Neural crest cell (in vitro differentiated cells): ENCODE measurements around the gene PLIN4. TPM values are rescaled to one million over a fixed set of nuclear protein-coding genes. Genes with fewer than 3 reads are reported as not detected.
"Not testable (repeated sequence)": the region's sequence is repeated elsewhere in the genome, so short reads cannot be mapped to it uniquely, and the experiment has no call there.

Source experiments
- DNase-seq: peaks from one replicate; pipeline ENCODE4 v3.0.0; 2021; ENCODE audit warnings: low read depth, mixed read lengths, low spot score
- H3K27ac Mint-ChIP-seq: one replicate; pipeline ENCODE4 v1.8.0; 2021; ENCODE audit warnings: mild to moderate bottlenecking, mixed read lengths; ENCODE audit not compliant: unreplicated experiment
- H3K27me3 Mint-ChIP-seq: 2 replicates; pipeline ENCODE4 v1.8.0; 2021; ENCODE audit warnings: low read depth, mild to moderate bottlenecking, mixed read lengths
- H3K36me3 Mint-ChIP-seq: 2 replicates; pipeline ENCODE4 v1.8.0; 2021; ENCODE audit warnings: low read depth, mild to moderate bottlenecking, mixed read lengths
- H3K4me1 Mint-ChIP-seq: 2 replicates; pipeline ENCODE4 v1.8.0; 2021; ENCODE audit warnings: mixed read lengths
- H3K4me3 Mint-ChIP-seq: one replicate; pipeline ENCODE4 v1.8.0; 2021; ENCODE audit warnings: mild to moderate bottlenecking, mixed read lengths
- H3K9me3 Mint-ChIP-seq: 2 replicates; pipeline ENCODE4 v1.8.0; 2021; ENCODE audit warnings: mixed read lengths
- total RNA-seq: library from RNA; stranded (reverse); gene quantifications from 2 replicates; pipeline ENCODE4 v1.2.1, GENCODE V29; 2021
- TF ChIP-seq, protein P1 (sequence below): fragments of 200-600 bp; sonication (generic); conservative IDR thresholded peaks from 2 replicates; pipeline ENCODE4 v1.5.0; 2021; ENCODE audit warnings: antibody characterized with exemption, mild to moderate bottlenecking

PLIN4 gene
- total RNA-seq, 1 donor from 2014 or later: 0.47 TPM

DNA sequence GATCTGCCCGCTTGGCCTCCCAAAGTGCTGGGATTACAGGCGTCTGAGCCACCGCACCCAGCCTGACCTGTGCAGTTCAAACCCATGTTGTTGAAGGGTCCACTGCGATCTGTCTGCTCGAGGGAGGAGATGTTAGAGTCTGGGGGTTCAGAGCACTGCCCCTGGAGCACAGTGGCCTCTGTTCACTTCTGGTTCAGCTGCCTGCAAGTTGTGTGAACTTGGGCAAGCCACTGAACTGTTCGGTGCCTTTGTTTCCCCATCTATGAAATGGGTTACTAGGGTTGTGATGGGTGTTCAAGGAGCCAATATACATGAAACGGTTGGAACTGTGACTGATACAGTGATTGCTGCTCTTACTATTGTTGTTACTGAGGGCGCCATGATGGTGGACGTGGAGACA is 15.0 kb upstream of the PLIN4 start:
- TF ChIP-seq, protein P1, sequence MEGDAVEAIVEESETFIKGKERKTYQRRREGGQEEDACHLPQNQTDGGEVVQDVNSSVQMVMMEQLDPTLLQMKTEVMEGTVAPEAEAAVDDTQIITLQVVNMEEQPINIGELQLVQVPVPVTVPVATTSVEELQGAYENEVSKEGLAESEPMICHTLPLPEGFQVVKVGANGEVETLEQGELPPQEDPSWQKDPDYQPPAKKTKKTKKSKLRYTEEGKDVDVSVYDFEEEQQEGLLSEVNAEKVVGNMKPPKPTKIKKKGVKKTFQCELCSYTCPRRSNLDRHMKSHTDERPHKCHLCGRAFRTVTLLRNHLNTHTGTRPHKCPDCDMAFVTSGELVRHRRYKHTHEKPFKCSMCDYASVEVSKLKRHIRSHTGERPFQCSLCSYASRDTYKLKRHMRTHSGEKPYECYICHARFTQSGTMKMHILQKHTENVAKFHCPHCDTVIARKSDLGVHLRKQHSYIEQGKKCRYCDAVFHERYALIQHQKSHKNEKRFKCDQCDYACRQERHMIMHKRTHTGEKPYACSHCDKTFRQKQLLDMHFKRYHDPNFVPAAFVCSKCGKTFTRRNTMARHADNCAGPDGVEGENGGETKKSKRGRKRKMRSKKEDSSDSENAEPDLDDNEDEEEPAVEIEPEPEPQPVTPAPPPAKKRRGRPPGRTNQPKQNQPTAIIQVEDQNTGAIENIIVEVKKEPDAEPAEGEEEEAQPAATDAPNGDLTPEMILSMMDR: no peak
- DNase-seq: no peak
- Mint-ChIP-seq H3K4me1 (peaks cover 5% of the 10 kb centered on the region), H3K4me3 (peak overlapping the region; percentile 0), H3K36me3 (no peaks in the 10 kb centered on the region), H3K9me3 (no peaks in the 10 kb centered on the region), H3K27me3 (peaks cover 2% of the 10 kb centered on the region), H3K27ac (no peak overlapping the region)

DNA sequence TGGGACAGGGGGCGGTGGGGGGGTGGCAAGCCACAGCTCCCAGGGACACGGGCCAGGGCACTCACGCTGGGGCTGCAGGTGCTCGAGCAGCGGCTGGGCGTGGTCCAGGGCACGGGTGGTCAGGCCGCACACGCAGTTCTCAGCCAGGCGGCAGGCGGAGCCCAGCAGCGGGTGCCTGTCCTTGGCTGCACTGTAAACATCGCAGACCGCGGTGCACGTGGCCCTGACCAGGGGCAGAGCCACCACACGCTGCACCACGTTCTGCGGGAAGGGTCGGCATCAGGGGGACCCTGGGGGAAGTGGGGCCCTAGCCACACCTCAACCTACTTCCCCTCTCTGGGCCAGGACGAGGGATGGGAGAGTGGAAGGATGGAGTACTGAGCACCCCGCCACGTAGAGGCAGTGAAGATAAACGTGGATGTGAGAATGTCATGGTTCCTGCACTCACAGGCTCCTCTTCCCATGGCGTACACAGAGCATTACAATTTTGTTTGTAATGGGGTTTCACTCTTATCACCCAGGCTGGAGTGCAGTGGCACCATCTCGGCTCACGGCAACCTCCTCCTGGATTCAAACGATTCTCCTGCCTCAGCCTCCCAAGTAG is 13.4 kb upstream of the PLIN4 start:
- no peak for DNase-seq
- H3K4me1 Mint-ChIP-seq: peaks cover 5% of the 10 kb centered on the region
- H3K9me3 Mint-ChIP-seq: no peaks in the 10 kb centered on the region
- peaks cover 2% of the 10 kb centered on the region for H3K27me3 Mint-ChIP-seq
- H3K36me3 Mint-ChIP-seq: no peaks in the 10 kb centered on the region
- H3K27ac Mint-ChIP-seq: no peak overlapping the region
- TF ChIP-seq, protein P1: no peak
- H3K4me3 Mint-ChIP-seq: no peak overlapping the region

DNA sequence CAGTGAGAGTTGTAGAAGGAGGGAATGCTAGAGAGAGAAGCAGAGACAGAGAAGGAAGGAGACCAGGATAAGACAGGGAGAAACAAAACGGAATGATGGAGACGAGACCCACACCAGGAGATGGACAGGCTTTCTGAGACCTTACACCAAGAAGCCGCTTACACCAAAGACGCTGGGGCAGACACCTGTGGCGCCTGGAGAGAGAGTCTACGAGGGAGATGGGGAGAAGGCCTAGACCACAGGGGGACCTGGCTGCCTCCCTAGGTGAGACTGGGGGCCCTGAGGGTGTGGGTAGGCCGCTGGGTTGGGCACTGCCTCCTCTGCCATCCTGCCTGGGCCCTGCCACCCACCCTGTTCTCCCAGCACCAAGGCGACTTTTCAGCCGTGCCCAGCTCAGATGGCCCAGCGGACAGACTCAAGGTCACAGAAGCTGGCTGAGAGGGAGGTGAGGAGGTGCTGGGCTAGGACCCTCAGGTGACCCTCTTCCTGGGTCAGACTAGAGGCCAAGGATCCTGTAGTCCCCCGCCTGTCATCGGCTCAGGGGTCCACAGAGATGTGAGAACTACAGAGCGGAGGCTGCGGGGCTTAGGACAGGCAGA is 11.7 kb upstream of the PLIN4 start:
- H3K4me1 Mint-ChIP-seq: no peaks in the 10 kb centered on the region
- peaks cover 2% of the 10 kb centered on the region for H3K27me3 Mint-ChIP-seq
- no peak overlapping the region for H3K27ac Mint-ChIP-seq
- H3K9me3 Mint-ChIP-seq: no peaks in the 10 kb centered on the region
- no peak overlapping the region for H3K4me3 Mint-ChIP-seq
- DNase-seq: no peak
- H3K36me3 Mint-ChIP-seq: no peaks in the 10 kb centered on the region
- TF ChIP-seq, protein P1: no peak

DNA sequence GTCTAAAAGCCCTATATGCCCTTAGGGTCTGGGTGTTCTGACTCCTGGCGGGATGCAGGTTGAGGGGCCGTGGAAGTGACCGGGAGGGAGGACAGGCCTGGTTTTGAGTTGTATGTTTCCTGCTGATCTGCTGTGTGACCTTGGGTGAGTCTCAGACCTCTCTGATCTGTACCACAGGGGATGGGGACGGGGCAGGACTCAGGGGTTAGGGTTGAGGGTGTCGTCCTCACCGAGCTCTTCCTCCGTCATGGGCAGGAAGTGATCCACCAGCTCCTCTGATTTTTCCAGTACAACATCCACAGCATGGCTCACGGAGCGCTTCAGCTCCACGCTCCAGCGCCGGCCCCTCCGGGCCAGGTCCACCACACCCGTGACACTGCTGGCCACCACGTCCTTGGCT is 10.6 kb upstream of the PLIN4 start:
- Mint-ChIP-seq H3K27me3 (peaks cover 2% of the 10 kb centered on the region), H3K36me3 (no peaks in the 10 kb centered on the region), H3K9me3 (no peaks in the 10 kb centered on the region), H3K4me1 (no peaks in the 10 kb centered on the region), H3K27ac (no peak overlapping the region), H3K4me3 (no peak overlapping the region)
- no peak for DNase-seq
- TF ChIP-seq, protein P1: no peak

DNA sequence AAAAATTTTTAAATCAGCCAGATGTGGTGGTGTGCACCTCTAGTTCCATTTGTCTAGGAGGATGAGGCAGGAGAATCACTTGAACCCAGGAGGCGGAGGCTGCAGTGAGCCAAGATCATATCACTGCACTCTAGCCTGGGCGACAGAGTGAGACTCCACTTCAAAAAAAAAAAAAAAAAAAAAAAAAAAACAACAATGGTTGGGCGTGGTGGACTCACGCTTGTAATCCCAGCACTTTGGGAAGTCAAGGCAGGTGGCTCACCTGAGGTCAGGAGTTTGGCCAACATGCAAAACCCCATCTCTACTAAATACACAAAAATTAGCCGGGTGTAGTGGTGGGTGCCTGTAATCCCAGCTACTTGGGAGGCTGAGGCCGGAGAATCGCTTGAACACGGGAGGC is 9.1 kb upstream of the PLIN4 start:
- not testable (repeated sequence) for H3K4me1 Mint-ChIP-seq, DNase-seq, H3K36me3 Mint-ChIP-seq, H3K9me3 Mint-ChIP-seq, H3K27ac Mint-ChIP-seq, H3K27me3 Mint-ChIP-seq, H3K4me3 Mint-ChIP-seq

DNA sequence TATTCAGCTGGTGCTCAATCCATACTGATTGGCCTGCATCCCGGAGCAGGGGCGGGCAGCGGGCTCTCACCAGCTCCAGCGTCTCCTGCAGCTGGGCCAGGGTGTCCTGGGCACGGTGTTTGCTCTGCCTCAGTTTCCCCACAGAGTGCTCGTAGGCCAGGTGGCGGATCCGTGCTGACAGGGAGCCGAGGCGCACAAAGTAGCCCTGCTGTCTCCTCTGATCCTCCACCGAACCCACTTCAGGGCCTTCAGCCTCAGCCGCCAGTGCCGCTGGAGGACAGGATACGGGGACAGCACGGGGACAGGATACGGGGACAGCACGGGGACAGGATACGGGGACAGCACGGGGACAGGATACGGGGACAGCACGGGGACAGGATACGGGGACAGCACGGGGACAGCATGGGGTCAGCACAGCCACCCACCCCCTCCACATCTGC is 7.3 kb upstream of the PLIN4 start:
- no peak overlapping the region for H3K27ac Mint-ChIP-seq
- DNase-seq: no peak
- H3K27me3 Mint-ChIP-seq: no peaks in the 10 kb centered on the region
- no peaks in the 10 kb centered on the region for H3K36me3 Mint-ChIP-seq
- H3K4me3 Mint-ChIP-seq: no peak overlapping the region
- H3K4me1 Mint-ChIP-seq: no peaks in the 10 kb centered on the region
- TF ChIP-seq, protein P1: no peak
- H3K9me3 Mint-ChIP-seq: no peaks in the 10 kb centered on the region
